ENCODE data around the gene SYNJ2. TPM values are rescaled to one million over a fixed set of nuclear protein-coding genes. Genes with fewer than 3 reads are reported as not detected.
"Not testable (repeated sequence)": the region's sequence is repeated elsewhere in the genome, so short reads cannot be mapped to it uniquely, and the experiment has no call there.

Gene SYNJ2
- total RNA-seq, 1 experiment from 2014 or later = 24.5 TPM

GRCh38 chr6:157946865-157947532 lies 34.7 kb upstream of the SYNJ2 start:
- H3K79me2 ChIP-seq (ENCODE audit: insufficient read depth, low read length) = no peaks in the 10 kb centered on the region
- H2BK15ac ChIP-seq (ENCODE audit: low read depth, low read length) = no peak overlapping the region
- no peak overlapping the region for H3K27ac ChIP-seq (ENCODE audit: insufficient read length, low read depth, low read length)
- WGBS (ENCODE audit: extremely low coverage, insufficient read length, low lambda C conversion rate) = no CpG with 5 or more reads among the region's 5 CpGs
- no peak overlapping the region for H4K91ac ChIP-seq (ENCODE audit: insufficient read length, low read depth, low read length)
- no peaks in the 10 kb centered on the region for H3K4me1 ChIP-seq (ENCODE audit: insufficient read depth, low read length)
- no peak overlapping the region for H3K4ac ChIP-seq (ENCODE audit: low read depth, low read length)
- TF ChIP-seq, protein P1, sequence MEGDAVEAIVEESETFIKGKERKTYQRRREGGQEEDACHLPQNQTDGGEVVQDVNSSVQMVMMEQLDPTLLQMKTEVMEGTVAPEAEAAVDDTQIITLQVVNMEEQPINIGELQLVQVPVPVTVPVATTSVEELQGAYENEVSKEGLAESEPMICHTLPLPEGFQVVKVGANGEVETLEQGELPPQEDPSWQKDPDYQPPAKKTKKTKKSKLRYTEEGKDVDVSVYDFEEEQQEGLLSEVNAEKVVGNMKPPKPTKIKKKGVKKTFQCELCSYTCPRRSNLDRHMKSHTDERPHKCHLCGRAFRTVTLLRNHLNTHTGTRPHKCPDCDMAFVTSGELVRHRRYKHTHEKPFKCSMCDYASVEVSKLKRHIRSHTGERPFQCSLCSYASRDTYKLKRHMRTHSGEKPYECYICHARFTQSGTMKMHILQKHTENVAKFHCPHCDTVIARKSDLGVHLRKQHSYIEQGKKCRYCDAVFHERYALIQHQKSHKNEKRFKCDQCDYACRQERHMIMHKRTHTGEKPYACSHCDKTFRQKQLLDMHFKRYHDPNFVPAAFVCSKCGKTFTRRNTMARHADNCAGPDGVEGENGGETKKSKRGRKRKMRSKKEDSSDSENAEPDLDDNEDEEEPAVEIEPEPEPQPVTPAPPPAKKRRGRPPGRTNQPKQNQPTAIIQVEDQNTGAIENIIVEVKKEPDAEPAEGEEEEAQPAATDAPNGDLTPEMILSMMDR (conservative IDR thresholded peaks at IDR 0.05) = peak; percentile 70
- H2BK5ac ChIP-seq (ENCODE audit: insufficient read length, low read length) = no peak overlapping the region
- no peak overlapping the region for H3K9ac ChIP-seq (ENCODE audit: extremely low read depth, insufficient read length, low read length)
- H4K5ac ChIP-seq (ENCODE audit: insufficient read length, low read depth, low read length) = no peak overlapping the region
- Mint-ChIP-seq H3K36me3 (ENCODE audit: insufficient read depth in 1 of 3, low read depth in 3 of 3) (peaks cover 10 to 41% (median 37%) of the 10 kb centered on the region in 3 experiments), H3K4me1 (no peaks in the 10 kb centered on the region), H3K27ac (no peak overlapping the region), H3K4me3 (no peak overlapping the region), H3K27me3 (ENCODE audit: low read depth) (no peaks in the 10 kb centered on the region), H3K9me3 (peaks cover 12% of the 10 kb centered on the region in 2 experiments; a peak in 4 of 5 replicates)
- no peak overlapping the region for H3K56ac ChIP-seq (ENCODE audit: insufficient read length, low read depth, low read length)
- no peak overlapping the region for H3K14ac ChIP-seq (ENCODE audit: insufficient read depth, low read length)
- H2AFZ ChIP-seq (ENCODE audit: low read length) = no peak overlapping the region
- no peak overlapping the region for H3T11ph ChIP-seq (ENCODE audit: low read length)
- no peak overlapping the region for H3K4me2 ChIP-seq (ENCODE audit: insufficient read depth, insufficient read length, low read length)
- H4K20me1 ChIP-seq (ENCODE audit: control insufficient read depth, insufficient read depth, insufficient read length) = no peaks in the 10 kb centered on the region
- no peak for DNase-seq
- no peak overlapping the region for H3K23ac ChIP-seq (ENCODE audit: insufficient read length, low read depth, low read length)
- H3K9me3 ChIP-seq (ENCODE audit: control insufficient read depth, low read depth, low read length) = no peaks in the 10 kb centered on the region
- no peaks in the 10 kb centered on the region for H3K23me2 ChIP-seq (ENCODE audit: insufficient read length, low read depth, low read length, poor library complexity, severe bottlenecking)
- no peak overlapping the region for H2AK5ac ChIP-seq (ENCODE audit: insufficient read length, low read length)
- H2BK12ac ChIP-seq (ENCODE audit: insufficient read length, low read depth, low read length) = no peak overlapping the region
- no peak overlapping the region for H2BK20ac ChIP-seq (ENCODE audit: low read depth, low read length, poor library complexity, severe bottlenecking)
- H4K8ac ChIP-seq (replicated peaks; ENCODE audit: insufficient read length, low read depth, low read length) = no peak overlapping the region
- no peak overlapping the region for H2BK120ac ChIP-seq (ENCODE audit: low read depth, low read length, poor library complexity, severe bottlenecking)
- H3K79me1 ChIP-seq (ENCODE audit: insufficient read depth, low read depth, low read length, poor library complexity, severe bottlenecking) = no peaks in the 10 kb centered on the region
- no peaks in the 10 kb centered on the region for H3K27me3 ChIP-seq (ENCODE audit: insufficient read depth, low read length)
- no peak overlapping the region for H3K18ac ChIP-seq (ENCODE audit: insufficient read length, low read depth, low read length)

DNA sequence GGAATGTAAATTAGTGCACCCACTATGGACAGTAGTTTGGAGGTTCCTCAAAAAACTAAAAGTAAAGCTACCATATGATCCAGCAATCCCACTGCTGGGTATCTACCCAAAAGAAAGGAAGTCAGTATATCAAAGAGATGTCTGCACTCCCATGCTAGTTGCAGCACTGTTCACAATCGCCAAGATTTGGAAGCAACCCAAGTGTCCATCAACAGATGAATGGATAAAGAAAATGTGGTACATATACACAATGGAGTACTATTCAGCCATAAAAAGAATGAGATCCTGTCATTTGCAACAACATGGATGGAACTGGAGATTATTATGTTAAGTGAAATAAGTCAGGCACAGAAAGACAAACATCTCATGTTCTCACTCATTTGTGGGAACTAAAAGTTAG lies 30.8 kb upstream of the SYNJ2 start:
- Mint-ChIP-seq H3K9me3 (peaks cover 12% of the 10 kb centered on the region in 2 experiments; a peak in 4 of 5 replicates), H3K4me1 (peaks cover 12 to 18% of the 10 kb centered on the region in 2 experiments; a peak in 3 of 4 replicates)
- H4K91ac ChIP-seq (ENCODE audit: insufficient read length, low read depth, low read length); H2BK5ac ChIP-seq (ENCODE audit: insufficient read length, low read length); H3K79me2 ChIP-seq (ENCODE audit: insufficient read depth, low read length); H4K8ac ChIP-seq (replicated peaks; ENCODE audit: insufficient read length, low read depth, low read length); H3K23ac ChIP-seq (ENCODE audit: insufficient read length, low read depth, low read length); H3K27me3 Mint-ChIP-seq (ENCODE audit: low read depth); DNase-seq; H2AK5ac ChIP-seq (ENCODE audit: insufficient read length, low read length); H3K14ac ChIP-seq (ENCODE audit: insufficient read depth, low read length); H3K27ac ChIP-seq (ENCODE audit: insufficient read length, low read depth, low read length); H4K20me1 ChIP-seq (ENCODE audit: control insufficient read depth, insufficient read depth, insufficient read length); H2BK15ac ChIP-seq (ENCODE audit: low read depth, low read length); H2AFZ ChIP-seq (ENCODE audit: low read length); H3K79me1 ChIP-seq (ENCODE audit: insufficient read depth, low read depth, low read length, poor library complexity, severe bottlenecking); H3K36me3 Mint-ChIP-seq (ENCODE audit: insufficient read depth in 1 of 3, low read depth in 3 of 3); H3K4me1 ChIP-seq (ENCODE audit: insufficient read depth, low read length); H3T11ph ChIP-seq (ENCODE audit: low read length); H3K9me3 ChIP-seq (ENCODE audit: control insufficient read depth, low read depth, low read length); H3K23me2 ChIP-seq (ENCODE audit: insufficient read length, low read depth, low read length, poor library complexity, severe bottlenecking); H3K18ac ChIP-seq (ENCODE audit: insufficient read length, low read depth, low read length); H3K4me3 Mint-ChIP-seq; H3K56ac ChIP-seq (ENCODE audit: insufficient read length, low read depth, low read length); H3K27ac Mint-ChIP-seq; H3K4me2 ChIP-seq (ENCODE audit: insufficient read depth, insufficient read length, low read length); H2BK20ac ChIP-seq (ENCODE audit: low read depth, low read length, poor library complexity, severe bottlenecking); H2BK120ac ChIP-seq (ENCODE audit: low read depth, low read length, poor library complexity, severe bottlenecking); H4K5ac ChIP-seq (ENCODE audit: insufficient read length, low read depth, low read length); H3K9ac ChIP-seq (ENCODE audit: extremely low read depth, insufficient read length, low read length); H3K4ac ChIP-seq (ENCODE audit: low read depth, low read length); H2BK12ac ChIP-seq (ENCODE audit: insufficient read length, low read depth, low read length); H3K27me3 ChIP-seq (ENCODE audit: insufficient read depth, low read length): not testable (repeated sequence)
- WGBS (ENCODE audit: extremely low coverage, insufficient read length, low lambda C conversion rate) = no CpG with 5 or more reads among the region's 1 CpG
